ENCODE measurements around the gene CLIC3.

DNA sequence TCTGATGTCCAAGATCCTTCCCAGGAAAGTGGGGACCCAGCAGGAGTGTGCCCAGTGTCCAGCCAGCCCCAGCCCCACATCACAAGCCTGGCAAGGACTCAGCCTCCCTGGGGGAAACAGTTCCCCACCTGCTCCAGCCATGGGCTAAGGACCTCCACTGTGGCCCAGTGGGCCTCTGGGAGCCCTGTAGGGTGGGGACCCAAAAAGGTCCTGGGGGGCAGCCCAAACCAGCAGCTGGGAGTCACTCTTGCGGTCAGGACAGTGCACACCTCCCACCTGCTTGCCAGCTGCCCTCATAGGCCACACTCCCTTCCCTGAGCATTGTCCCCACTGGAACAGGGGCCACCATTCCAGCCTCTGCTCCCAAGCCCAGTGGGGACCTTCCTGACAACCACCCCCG lies 30.0 kb upstream of the CLIC3 start:
- TF ChIP-seq, protein P1, sequence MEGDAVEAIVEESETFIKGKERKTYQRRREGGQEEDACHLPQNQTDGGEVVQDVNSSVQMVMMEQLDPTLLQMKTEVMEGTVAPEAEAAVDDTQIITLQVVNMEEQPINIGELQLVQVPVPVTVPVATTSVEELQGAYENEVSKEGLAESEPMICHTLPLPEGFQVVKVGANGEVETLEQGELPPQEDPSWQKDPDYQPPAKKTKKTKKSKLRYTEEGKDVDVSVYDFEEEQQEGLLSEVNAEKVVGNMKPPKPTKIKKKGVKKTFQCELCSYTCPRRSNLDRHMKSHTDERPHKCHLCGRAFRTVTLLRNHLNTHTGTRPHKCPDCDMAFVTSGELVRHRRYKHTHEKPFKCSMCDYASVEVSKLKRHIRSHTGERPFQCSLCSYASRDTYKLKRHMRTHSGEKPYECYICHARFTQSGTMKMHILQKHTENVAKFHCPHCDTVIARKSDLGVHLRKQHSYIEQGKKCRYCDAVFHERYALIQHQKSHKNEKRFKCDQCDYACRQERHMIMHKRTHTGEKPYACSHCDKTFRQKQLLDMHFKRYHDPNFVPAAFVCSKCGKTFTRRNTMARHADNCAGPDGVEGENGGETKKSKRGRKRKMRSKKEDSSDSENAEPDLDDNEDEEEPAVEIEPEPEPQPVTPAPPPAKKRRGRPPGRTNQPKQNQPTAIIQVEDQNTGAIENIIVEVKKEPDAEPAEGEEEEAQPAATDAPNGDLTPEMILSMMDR (IDR thresholded peaks at IDR 0.05), result no peak
- no peak for TF ChIP-seq POLR2AphosphoS5 (IDR thresholded peaks at IDR 0.05; ENCODE audit: low read depth, low read length)
